BJ (cell line): ENCODE measurements around the gene LRRC8D. TPM values are rescaled to one million over a fixed set of nuclear protein-coding genes. Genes with fewer than 3 reads are reported as not detected.
"Not testable (repeated sequence)": the region's sequence is repeated elsewhere in the genome, so short reads cannot be mapped to it uniquely, and the experiment has no call there.

ENCODE experiments used
- CTCF ChIA-PET: fragments of 350-600 bp; formaldehyde crosslinking; extraction: SDS; loops from one replicate; lab custom pipeline; 2021; ENCODE audit warnings: antibody characterized with exemption, inconsistent platforms; lab: Yijun Ruan, JAX
- POLR2A ChIA-PET: fragments of 300-600 bp; sonication (Branson Sonifier 250); formaldehyde crosslinking; extraction: SDS; loops from one replicate; lab custom pipeline; 2021; ENCODE audit warnings: antibody characterized with exemption; lab: Charles Lee
- DNase-seq: peaks from one replicate; pipeline ENCODE4 v3.0.0-alpha.2; 2011; ENCODE audit warnings: low read depth
- H3K27me3 ChIP-seq: 2 replicates; pipeline ENCODE4 v1.6.0; 2011; ENCODE audit warnings: low read length; ENCODE audit not compliant: control insufficient read depth, insufficient read depth
- H3K36me3 ChIP-seq: 2 replicates; pipeline ENCODE4 v1.5.1; 2011; ENCODE audit warnings: low read length; ENCODE audit not compliant: control insufficient read depth, insufficient read depth
- H3K4me3 ChIP-seq: 2 replicates; pipeline ENCODE4 v1.5.1; 2011; ENCODE audit warnings: low read depth, mild to moderate bottlenecking, control low read depth, low read length
- polyA plus RNA-seq: library from polyadenylated mRNA; depleted of rRNA; stranded (reverse); fragments of >200 nt; gene quantifications from 2 replicates; pipeline ENCODE4 v1.2.3, GENCODE V29; 2011; rRNA removed
- TF ChIP-seq, protein P1 (sequence below): IDR thresholded peaks from 2 replicates; pipeline ENCODE4 v1.5.1; 2011; ENCODE audit warnings: low read depth, mild to moderate bottlenecking, control low read depth, inconsistent platforms, low read length, moderate library complexity; ENCODE audit not compliant: insufficient read depth

Gene LRRC8D
- polyA plus RNA-seq, 1 experiment, result 51.9 TPM

DNA sequence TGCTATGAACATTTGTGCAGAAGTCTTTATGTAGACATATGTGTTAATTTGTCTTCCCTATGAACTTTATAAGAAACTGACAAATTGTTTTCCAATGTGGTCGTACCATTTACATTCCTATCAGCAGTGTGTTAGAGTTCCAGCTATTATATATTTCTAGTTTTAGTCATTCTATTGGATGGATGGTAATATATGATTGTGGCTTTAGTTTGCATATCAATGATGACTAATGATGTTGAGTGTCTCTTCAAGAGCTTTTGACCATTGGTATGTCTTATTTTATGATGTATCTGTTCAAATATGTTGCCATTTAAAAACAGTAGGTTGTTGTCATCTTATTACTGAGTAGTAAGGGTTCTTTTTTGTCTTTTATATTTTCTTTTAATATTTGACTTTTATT, 157.9 kb downstream of the LRRC8D start:
- no peak for DNase-seq
- ChIA-PET POLR2A (no interaction called here), CTCF (interaction anchor here (1.5 to 2.0 kb wide), 3 partner anchors 8 to 123 kb away, joined by 6 to 7 read pairs (median 7); no protein-coding TSS in a partner anchor)
- TF ChIP-seq, protein P1, sequence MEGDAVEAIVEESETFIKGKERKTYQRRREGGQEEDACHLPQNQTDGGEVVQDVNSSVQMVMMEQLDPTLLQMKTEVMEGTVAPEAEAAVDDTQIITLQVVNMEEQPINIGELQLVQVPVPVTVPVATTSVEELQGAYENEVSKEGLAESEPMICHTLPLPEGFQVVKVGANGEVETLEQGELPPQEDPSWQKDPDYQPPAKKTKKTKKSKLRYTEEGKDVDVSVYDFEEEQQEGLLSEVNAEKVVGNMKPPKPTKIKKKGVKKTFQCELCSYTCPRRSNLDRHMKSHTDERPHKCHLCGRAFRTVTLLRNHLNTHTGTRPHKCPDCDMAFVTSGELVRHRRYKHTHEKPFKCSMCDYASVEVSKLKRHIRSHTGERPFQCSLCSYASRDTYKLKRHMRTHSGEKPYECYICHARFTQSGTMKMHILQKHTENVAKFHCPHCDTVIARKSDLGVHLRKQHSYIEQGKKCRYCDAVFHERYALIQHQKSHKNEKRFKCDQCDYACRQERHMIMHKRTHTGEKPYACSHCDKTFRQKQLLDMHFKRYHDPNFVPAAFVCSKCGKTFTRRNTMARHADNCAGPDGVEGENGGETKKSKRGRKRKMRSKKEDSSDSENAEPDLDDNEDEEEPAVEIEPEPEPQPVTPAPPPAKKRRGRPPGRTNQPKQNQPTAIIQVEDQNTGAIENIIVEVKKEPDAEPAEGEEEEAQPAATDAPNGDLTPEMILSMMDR, result no peak
- no peaks in the 10 kb centered on the region for H3K27me3 ChIP-seq
- H3K36me3 ChIP-seq, result no peaks in the 10 kb centered on the region
- H3K4me3 ChIP-seq, result no peak overlapping the region

DNA sequence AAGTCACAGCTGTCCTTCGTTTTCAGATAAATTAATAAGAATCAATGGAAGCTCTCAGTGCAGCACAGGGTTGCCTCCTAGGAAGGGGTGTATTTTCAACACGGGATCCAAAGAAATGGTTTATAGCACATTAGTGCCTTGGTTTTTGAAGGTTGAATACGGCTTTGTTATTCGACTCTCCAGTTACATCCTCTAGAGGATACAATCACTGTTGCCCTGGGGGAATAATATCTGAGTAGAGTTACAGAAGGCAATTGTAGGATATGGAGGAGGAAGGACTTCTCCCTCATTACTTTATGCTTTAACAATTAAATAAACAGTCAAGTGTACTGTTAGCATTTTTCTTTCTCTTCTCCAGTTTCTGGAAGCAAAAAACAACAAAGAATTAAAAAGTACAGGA, 159.8 kb downstream of the LRRC8D start:
- ChIA-PET CTCF (interaction anchor here (0.5 kb wide), 1 partner anchor 53 kb away, joined by 3 read pairs; no protein-coding TSS in a partner anchor), POLR2A (no interaction called here)
- DNase-seq, result no peak
- no peak overlapping the region for H3K4me3 ChIP-seq
- TF ChIP-seq, protein P1, result no peak
- no peaks in the 10 kb centered on the region for H3K27me3 ChIP-seq
- H3K36me3 ChIP-seq, result no peaks in the 10 kb centered on the region

DNA sequence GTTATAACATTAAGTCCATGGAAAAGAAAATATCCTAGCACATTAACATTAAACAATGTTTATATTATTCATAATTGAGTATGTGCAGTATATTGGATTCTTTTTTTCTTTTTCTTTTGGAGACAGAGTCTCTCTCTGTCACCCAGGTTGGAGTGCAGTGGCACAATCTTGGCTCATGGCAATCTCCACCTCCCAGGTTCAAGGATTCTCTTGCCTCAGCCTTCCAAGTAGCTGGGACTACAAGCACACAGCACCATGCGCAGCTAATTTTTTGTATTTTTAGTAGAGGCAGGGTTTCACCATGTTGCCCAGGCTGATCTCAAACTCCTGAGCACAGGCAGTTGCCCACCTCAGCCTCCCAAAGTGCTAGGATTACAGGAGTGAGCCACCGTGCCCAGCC, 162.0 kb downstream of the LRRC8D start:
- H3K36me3 ChIP-seq, H3K4me3 ChIP-seq, POLR2A ChIA-PET, CTCF ChIA-PET, DNase-seq, H3K27me3 ChIP-seq: not testable (repeated sequence)

DNA sequence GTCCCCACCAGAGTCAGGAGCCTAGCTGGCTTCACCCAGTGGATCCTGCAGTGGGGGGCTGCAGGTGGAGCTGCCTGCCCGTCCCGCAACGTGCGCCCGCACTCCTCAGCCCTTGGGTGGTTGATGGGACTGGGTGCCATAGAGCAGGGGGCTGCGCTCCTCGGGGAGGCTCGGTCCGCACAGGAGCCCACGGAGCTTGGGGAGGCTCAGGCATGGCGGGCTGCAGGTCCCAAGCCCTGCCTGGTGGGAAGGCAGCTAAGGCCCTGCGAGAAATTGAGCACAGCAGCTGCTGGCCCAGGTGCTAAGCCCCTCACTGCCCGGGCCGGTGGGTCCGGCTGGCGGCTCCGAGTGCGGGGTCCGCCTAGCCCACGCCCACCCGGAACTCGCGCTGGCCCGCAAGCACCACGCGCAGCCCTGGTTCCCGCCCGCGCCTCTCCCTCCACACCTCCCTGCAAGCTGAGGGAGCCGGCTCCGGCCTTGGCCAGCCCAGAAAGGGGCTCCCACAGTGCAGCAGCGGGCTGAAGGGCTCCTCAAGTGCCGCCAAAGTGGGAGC, 163.8 kb downstream of the LRRC8D start:
- H3K36me3 ChIP-seq, H3K4me3 ChIP-seq, DNase-seq, H3K27me3 ChIP-seq, POLR2A ChIA-PET: not testable (repeated sequence)
- CTCF ChIA-PET, result interaction anchor here (2.2 to 7.1 kb wide), 3 partner anchors 176 to 202 kb away, joined by 9 to 73 read pairs (median 51); no protein-coding TSS in a partner anchor

DNA sequence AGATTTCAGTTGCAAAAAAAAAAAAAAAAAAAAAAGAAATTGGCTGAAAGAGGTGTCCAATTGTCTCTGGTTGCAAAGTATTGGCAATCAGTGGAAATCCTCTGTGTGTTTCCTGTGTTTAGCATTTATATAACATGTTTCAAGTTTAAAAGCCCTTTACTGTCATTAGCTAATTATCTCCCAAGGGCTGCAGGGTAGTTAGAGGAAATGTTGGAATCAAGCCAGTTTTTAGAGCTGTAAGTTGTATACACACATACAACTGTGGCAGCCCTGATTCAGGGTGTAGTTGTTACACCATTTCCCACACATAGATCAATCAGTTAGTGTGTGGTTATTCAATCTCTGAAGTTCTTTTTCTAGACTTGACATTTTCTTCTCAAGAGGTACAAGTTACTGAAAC, 165.2 kb downstream of the LRRC8D start:
- ChIA-PET POLR2A (no interaction called here), CTCF (interaction anchor here (1.0 to 7.1 kb wide), 7 partner anchors 14 to 222 kb away, joined by 3 to 73 read pairs (median 5); no protein-coding TSS in a partner anchor)
- Histone ChIP-seq H3K4me3 (no peak overlapping the region), H3K36me3 (no peaks in the 10 kb centered on the region), H3K27me3 (no peaks in the 10 kb centered on the region)
- TF ChIP-seq, protein P1, result no peak
- no peak for DNase-seq

Other genes starting within 250 kb of the LRRC8D start
- gene LRRC8C, start 187.9 kb upstream of the LRRC8D start, polyA plus RNA-seq, result 3.6 and 5.7 TPM in 2 replicates
- 7.6 and 14.0 TPM in 2 replicates for gene ZNF326, start 174.1 kb downstream of the LRRC8D start, polyA plus RNA-seq